Measurements from ENCODE around the gene KCNMA1.

The KCNMA1 gene

DNA sequence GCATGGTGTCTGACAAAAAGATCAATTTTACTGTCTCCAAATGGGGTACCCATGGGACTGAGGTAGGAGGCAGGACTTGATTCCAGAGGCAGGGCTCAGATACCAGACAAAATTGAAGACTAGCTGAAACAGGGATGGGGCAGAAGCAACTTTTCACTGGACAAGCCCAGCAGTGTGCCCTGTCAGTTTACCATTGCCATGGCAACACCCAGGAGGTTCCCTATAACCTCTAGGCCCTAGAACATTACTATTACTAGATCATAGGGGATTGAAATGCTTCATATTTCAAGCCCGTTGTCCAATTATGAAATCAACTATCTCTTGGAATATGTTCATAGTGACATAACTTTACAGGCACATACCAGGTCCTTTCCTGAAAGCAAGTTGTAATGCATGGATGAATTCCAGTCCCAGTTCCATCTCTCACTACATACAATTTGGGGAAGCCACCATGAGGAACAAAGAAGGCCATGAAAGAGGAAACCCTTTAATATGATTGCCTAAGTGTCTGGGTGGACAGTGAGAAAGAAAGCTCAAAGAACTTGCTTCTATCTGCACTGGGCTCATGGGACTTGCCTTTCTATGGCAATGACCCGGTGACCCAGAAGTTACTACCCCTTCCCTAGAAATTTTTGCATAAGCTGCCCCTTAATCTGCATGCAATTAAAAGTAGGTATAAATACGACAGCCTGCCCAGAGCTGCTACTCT is 557.9 kb downstream of the KCNMA1 start:
- DNase-seq (ENCODE audit: low read depth): no peak

DNA sequence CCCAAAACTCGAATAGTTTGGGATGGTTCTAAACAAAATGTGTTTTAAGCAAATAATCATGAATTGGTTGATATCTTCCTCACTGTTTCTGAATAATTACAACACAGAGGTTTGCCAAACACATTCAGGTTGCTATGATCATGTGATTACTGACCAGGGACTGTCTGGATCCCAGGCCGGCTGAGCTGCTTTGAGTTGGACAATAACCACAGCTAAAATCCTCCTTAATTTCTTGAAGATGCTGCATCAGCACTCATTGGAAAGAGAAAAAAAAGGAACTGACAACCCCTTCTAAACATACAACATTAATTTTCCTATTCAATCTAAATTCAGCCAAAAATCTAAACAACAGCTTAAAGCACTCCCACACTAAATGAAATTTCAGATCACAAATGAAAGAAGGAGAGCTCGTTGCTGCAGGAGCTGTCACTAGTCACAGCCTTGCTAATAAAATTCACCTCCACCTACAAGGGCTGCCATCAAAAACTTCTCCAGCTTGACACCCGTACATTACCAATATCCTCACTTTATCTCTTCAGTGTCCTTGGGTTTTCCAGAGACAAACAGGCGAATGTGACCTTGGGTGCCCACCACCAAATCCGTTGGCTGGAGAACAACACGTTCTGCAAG is 560.2 kb downstream of the KCNMA1 start:
- DNase-seq (ENCODE audit: low read depth): no peak

DNA sequence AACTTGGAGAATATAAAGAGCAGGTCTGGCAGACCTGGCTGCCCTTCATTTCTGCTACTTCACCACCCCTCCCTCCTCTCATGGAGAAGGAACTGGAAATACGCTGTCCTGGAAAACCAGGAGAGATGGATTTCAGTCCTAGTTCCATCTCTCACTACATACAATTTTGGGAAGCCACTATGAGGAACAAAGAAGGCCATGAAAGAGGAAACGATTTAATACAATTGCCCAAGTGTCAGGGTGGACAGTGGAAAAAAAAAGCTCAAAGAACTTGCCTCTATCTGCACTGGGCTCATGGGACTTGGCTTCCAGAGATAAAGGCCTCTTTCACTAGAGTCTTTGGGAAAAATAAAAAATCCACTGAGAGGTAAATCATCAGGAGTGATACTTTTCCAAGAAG is 561.7 kb downstream of the KCNMA1 start:
- DNase-seq (ENCODE audit: low read depth): no peak

DNA sequence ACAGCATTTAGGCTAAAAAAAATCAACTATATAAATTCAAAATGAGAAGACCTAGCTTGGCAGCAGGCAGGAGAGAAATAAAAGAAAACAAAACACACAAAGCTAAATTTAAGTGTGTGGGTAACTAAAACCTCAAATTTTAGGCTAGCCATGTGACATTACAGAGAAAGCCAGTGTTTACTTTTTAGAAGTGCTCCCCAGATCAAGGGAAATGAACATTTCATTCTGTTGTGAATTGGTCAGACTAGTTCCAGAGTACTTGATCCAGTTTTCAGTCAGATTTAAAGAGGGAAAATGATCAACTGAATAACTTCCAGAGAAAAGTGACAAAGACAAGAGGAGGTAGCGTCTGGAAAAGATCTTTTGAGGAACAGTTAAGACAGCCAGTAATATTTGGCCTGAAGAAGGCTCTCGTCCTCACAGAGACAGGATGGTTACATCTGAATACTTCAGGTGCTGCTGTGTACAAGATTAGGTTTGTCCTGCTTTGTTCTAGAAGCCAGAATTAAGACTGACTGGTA is 563.4 kb downstream of the KCNMA1 start:
- DNase-seq (ENCODE audit: low read depth): no peak

DNA sequence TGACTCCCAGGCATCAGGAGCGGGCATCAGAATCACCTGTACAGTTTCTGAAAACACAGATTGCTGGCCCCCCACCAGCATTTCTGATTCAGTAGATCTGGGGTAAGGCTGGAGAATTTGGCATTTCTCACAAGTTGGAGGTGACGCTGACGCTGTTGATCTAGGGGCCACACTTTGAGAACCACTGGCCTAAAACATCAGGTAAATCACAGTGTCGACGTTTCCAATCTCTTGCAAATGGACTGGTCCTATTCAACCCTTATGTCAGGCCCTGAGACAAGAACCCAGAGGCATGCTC is 564.0 kb downstream of the KCNMA1 start:
- DNase-seq (ENCODE audit: low read depth): no peak

DNA sequence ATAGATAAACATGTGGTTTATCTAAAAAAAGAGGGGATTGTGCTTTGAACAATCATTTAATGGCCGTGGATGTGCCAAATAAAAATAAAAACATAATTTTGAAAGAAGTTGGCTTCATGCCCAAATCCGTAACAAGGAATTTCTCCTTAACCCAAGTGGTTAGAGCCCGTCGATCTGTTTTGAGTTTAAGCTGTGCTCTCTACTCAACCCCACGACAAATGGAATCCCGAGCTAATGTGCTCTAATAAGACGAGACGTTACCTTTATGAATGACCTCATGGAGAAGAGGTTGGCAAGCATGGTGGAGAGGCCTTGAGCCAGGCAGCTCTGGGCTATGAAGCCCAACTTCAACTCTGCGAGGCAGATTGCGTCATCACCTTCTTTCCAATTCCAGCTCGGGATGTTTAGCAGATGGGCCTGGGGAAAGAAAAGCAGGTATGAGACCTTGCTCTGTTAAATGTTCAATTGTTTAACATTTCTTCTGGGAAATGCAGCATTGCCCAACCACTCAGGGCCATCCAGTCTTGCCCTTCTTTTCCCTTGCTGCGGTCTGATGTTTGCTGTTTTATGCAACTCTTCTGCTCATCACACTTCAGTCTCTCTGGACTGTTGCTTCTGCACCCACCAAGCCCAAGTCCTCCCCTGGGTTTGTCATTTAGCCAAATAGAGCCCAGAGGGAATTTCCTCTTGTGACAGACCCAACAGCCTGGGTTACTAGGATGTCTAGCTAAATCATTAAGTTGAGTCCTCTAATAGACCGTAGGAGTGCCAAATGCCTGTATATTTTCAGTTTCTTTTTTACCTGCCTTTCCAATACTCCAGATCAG is 564.6 kb downstream of the KCNMA1 start:
- peak; percentile 26 for DNase-seq (ENCODE audit: low read depth)

DNA sequence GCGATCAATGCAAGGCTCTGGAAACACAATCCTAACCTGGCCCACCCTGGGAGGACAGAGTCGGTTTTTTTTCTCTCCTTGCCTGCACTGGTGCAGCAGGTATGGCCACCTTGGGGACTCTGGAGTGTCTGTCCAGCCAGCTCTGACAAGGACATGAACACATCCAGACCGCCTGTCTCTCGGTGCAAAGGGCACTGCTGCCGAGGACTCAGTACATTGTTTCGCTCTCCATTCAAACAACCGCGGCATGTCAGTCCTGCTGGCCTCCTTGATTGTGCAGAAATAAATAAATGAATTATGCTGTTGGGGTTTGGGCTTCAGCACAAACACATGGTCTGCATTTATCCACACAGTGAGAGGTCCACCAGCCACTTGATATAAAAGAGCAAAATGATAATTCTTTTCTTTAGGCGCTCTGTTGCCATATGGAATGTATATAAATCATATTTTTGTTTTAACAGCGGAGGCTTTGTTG is 565.2 kb downstream of the KCNMA1 start:
- DNase-seq (ENCODE audit: low read depth): no peak

DNA sequence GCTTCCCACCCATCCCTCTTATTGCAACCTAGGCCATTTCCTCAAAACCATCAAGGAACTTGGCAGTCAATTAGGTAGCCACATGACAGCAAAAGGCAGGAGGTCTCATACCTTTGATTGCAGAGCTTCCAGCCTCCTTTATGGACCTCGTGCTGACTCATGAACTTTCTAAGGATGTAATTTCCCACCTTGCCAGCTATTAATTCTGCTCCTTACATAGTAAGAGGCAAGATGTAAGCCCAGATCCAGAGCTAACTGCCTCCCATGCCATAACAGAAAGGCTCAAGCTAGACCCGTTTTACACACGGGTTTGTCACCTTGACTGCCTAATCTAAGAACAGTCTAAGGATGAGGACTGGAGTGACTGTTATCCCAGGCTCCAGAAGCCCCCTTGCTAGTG is 565.7 kb downstream of the KCNMA1 start:
- no peak for DNase-seq (ENCODE audit: low read depth)

DNA sequence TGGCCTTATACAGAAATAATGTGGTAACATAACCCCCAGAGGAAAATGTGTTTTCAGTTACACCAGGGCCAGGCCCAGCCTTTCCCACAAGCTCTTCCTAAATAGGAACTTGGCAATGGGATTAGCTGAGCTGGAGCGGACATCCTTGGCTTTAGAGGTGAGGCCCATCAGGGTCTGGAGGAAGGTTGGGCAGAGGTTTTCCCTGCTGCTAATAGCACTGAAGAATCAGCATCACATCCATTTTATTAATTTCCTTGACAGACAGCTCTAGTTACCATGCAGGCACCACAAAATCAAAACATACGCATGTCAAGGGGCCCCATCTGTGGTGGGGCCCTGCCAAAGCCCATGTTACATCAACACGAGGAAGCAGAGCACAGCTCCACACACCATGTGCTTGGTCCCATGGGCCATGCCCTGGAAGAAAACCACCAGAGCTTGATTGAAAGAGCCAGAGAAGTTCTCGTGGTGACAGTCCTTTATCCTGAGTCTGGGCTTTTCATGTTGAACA is 566.6 kb downstream of the KCNMA1 start:
- DNase-seq (ENCODE audit: low read depth): no peak

DNA sequence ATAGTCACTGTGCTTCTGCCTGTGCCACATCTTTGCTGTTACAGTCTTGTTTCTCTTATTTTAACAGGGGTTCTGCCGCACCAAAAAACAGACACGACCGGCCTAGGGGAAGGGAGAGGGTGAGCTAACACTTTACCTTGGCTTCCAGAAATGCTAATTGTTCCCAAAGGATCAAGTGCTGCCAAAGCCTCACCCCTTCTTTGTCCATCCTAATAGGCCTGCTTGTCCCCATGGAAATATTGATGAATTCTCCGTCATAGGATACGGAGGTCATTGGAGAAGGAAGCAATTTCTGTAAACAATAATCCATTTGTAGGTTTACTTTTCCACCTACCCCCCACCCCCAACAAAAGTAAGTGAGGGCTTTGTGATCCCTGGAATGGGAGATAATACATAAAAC is 567.3 kb downstream of the KCNMA1 start:
- DNase-seq (ENCODE audit: low read depth): no peak

DNA sequence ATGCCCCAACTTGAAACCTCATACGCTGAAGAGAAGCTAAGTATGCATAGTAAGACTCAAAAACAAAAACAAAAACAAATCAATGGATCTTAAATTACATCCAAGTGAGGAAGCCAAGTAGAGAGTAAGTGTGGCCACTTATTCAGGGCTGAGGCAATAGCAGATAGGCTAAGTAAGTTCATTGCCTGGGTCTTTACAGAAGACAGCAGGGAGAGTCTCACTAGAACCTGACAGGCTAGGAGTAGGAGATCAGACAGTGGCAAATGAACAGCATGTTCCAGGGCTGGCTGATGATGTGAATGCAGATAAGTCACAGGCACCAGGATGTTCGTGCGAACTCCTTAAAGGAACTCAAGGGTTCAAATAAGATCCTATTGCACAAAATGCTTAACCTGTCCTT is 568.6 kb downstream of the KCNMA1 start:
- peak; percentile 21 for DNase-seq (ENCODE audit: low read depth)

DNA sequence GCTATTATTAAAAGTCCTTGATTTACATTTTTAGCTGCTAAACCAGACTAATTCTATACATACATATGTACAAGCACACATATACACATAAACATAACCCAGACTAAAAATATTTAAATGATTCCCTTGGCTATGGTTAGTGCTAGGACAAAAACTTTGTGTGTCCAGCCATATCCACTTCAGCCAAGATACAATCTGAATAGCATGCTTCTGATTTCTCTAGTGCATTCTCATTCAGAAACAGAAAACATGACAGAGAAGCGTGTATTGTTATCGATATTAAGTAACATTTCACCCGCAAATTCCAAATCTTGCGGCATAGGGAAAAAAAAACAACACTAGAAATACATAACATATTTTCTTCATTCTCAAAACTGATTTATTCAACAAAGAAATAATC is 569.3 kb downstream of the KCNMA1 start:
- DNase-seq (ENCODE audit: low read depth): no peak

DNA sequence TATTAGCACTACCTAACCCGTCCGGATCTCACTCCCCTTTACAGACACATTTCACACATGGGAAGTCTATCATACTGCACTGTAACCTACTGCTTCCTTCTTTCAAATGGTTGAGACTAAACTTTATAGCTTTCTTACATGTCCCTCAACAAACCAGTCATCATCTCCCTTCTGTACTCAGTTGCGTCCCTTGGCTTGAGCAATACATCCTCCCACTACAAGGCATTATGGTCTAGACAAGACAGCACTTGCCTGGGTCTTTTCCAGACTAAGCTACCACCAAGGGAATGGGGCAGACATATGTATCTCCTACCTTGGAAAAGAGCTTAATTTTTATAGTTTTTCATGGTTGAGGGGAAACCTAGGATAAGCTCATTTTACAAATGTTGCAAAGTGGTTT is 575.2 kb downstream of the KCNMA1 start:
- DNase-seq (ENCODE audit: low read depth): no peak

DNA sequence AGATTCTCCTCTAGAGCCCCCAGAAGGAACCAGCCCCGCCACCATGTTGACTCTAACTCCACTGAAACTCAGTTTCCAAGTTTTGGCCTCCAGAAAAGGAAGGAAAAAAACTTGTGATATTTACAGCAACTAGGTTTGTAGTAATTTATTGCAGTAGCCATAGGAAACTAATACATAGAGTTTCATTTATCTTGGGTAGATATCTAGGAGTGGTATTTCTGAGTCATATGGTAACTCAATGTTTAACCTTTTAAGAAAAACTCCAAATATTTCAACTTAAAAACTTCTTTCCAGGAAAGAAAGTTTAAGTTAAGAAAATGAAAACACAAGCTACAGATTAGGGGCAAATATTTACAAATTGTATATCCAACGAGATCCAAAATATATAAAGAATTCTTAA is 576.7 kb downstream of the KCNMA1 start:
- no peak for DNase-seq (ENCODE audit: low read depth)

DNA sequence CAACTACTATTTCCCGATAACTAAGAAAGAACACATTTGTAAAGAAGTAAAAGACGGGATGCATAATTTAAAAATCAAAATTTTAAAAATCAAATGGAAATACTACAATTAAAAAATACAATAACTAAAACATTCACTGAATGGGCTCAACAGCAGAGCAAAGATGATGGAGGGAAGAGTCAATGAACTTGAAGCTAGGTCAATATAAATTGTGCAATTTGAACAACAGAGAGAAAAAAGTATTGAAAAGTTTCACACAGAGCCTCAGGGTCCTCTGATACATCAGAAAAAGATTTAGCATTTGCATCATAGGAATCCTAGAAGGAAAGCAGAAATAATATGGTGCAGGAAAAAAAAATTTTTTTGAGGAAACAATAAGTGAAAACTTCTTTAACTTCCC is 581.0 kb downstream of the KCNMA1 start:
- DNase-seq (ENCODE audit: low read depth): no peak

DNA sequence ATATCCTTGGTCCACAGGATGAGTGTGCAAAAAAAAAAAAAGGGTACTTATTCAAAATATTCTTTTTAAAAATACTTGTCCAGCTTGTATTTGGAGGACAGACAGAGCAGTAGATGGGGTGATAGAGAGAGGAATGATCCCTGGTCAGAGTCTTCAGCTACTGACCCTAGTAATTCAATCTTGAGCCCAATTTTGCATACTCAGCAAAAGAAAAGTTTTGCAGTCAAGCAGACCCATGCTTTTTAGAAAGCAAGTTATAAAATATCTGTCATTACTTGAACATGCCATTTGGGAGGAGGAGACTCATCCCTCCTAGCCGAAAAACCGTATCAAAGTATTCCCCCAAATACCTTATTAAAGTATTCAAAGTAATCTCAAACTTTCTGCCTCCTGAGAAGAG is 585.0 kb downstream of the KCNMA1 start:
- no peak for DNase-seq (ENCODE audit: low read depth)

DNA sequence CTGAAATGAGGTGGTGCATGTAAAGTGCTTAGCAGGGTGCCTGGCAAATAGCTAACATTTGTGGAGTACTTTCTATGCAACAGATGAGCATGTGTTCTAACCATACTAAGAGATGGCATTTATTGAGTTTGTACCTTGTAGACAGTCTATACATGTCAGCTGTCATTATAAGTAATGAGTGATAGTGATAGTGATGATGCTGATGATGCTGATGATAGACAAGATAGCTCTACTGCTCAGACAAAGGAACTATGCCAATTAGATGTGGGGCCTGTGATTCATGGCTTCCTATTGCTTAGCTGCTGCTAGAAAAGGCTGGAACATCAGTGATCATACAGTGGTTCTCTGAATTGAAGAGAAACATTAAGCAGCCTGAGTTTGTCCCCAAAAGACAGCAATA is 585.8 kb downstream of the KCNMA1 start:
- no peak for DNase-seq (ENCODE audit: low read depth)

DNA sequence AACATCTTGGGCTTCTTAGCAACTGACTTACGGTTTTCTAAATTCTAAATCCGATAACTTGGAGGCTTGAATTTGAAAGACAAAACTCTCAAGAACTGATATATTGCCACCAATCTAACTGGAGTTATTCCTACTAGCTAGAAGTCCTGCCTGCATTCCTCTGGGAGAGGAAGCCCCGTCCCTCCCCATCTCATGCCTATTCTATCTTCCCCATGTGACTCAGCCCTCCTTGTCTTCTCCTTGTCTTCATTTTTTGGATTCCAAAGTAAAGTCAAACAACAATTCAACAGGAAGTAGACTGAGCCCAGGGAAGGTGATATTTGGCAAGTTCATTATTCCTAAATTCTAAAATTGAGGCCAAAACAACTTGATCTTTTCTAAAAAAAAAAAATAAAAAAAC is 587.7 kb downstream of the KCNMA1 start:
- DNase-seq (ENCODE audit: low read depth): peak; percentile 38

DNA sequence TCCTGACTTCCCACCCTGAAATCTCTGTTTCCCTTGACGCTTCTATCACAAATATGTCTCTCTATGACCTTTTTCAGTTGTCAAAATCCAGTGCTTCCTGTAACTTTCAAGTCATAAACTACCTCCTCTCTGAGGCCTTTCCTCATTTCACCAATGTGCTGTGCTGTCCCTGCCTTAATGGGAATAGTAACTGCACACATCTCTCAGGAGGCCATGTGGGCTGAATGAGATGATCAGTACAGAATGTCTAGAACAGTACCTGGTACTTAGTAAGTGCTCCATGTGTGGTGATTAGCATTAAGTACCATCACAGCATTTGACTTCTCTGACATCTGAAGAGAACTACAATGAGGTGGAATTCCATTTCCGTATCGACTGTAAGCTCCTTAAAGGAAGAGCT is 588.5 kb downstream of the KCNMA1 start:
- no peak for DNase-seq (ENCODE audit: low read depth)

DNA sequence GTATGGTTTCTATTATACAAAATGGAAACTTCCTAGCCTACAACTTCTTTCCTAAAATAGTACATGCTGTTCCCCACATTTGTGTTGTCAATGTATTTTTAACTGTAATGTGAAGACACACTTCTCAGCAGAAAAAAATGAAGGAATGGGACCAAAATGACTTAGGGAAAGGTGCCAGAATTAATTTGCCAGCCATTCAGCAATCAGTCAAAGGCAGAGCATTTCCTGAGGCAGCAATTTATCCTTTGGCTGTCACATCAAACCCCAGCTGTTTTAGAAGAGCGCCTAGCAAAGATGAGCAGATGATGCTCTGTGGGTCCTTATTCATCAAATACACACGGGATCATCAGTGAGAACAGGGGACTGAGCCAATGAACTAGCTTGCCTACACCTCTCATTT is 592.5 kb downstream of the KCNMA1 start:
- no peak for DNase-seq (ENCODE audit: low read depth)

DNA sequence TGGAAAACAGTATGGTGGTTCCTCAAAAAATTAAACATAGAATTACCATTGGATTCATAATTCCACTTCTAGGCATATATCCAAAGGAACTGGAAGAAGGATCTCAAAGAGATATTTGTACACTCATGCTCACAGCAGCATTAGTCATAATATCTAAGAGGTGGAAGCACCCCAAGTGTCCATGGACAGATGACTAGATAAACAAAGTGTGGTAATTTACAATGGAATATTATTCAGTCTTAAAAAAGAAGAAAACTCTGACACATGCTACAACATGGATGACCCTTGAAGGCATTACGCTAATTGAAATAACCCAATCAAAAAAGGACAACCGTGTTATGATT is 594.2 kb downstream of the KCNMA1 start:
- peak; percentile 15 for DNase-seq (ENCODE audit: low read depth)

DNA sequence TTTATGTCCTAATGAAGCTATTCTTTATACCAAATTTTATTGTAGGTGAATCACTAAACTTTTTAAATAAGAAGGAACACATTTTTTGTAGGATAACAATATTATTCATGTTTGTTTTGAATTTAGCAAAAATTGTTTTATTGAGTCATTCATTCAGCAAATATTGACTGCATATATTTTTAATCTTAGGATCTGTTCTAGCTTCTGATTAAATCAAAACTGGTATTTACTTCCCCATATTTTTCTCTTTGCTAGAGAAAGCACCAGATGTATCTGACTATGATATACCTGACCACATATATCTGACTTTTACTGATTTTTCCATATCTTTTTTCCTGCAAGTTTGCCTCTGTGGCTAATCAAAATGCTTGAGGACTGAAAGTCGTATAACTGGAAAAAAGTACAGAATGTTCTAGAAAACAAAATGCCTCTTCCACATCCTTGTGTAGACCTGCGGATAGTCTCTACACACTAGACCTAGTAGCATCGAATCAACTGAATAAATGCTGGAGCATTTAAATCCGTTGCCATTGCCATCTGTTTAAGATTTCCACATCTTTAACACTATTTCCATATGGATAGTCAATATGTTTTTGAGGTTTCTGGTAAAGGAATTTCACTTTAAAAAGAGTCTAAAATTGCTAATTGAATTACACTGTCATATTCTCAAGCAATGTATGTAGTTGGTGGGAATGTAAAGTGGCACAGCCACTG is 594.7 kb downstream of the KCNMA1 start:
- no peak for DNase-seq (ENCODE audit: low read depth)
